GM08714 (cell line): ENCODE data around the gene DNAJA2.

ENCODE experiments used
- H3K4me3 ChIP-seq: fragments of 200-500 bp; sonication (Bioruptor generic); 2 replicates; pipeline ENCODE4 v1.5.1; 2014; ENCODE audit warnings: mild to moderate bottlenecking, low read length, inconsistent platforms
- ZNF274 ChIP-seq: IDR thresholded peaks from 2 replicates; pipeline ENCODE4 v1.6.1; 2012; ENCODE audit warnings: mild to moderate bottlenecking, low read depth, low read length

Gene DNAJA2

GRCh38 chr16:46927273-46927672, 46.2 kb downstream of the DNAJA2 start:
- no peak for TF ChIP-seq ZNF274
- H3K4me3 ChIP-seq: no peak overlapping the region

DNA sequence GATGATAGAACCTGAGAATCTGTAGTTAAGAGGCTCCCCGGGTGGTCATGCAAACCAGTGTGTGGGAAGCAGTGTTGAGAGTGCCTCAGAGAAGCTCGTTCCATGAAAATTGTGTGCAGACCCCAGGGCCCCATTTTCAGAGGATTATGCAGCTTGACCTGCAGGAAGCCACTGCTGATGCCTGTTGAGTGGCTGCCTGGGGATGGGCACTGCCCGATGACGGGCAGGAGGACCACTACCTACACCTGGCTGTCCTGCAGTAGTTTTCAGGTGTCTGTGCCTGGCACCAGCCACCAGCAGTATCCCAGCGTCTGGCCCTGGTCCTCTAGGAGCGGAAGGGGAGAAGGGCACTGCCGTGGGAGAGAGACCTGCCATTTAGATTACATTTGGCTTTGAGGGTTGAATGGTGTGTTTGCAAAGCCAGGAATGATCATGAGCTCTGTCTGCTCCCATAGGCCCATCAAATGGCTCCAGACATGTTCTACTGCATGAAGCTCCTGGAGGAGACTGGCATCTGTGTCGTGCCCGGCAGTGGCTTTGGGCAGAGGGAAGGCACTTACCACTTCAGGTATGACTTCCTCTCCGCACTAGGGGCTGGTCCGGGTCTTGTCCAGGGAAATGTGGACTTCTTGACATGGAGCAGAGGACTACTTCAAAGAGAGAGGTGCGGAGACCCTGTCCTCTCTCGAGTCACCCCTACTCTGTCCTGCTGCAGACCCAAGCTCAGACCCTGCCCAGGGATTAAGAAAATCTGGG, 46.8 kb downstream of the DNAJA2 start:
- no peak for TF ChIP-seq ZNF274
- no peak overlapping the region for H3K4me3 ChIP-seq

DNA sequence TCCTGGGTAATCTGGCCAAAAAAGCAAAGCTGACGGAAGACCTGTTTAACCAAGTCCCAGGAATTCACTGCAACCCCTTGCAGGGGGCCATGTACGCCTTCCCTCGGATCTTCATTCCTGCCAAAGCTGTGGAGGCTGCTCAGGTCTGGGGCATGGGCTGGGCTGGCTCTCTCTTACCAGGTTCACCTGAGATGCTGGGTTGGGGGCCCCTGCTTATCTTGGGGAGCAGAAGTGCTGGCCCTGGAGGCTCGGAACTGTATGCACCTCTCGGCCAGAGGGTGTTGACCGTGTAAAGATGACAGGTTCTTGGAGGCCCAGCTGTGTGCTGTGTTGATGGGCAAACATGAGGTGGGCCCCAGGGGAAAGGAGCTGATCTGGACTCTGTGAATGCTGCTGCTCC, 49.1 kb downstream of the DNAJA2 start:
- no peak overlapping the region for H3K4me3 ChIP-seq
- TF ChIP-seq ZNF274: no peak

DNA sequence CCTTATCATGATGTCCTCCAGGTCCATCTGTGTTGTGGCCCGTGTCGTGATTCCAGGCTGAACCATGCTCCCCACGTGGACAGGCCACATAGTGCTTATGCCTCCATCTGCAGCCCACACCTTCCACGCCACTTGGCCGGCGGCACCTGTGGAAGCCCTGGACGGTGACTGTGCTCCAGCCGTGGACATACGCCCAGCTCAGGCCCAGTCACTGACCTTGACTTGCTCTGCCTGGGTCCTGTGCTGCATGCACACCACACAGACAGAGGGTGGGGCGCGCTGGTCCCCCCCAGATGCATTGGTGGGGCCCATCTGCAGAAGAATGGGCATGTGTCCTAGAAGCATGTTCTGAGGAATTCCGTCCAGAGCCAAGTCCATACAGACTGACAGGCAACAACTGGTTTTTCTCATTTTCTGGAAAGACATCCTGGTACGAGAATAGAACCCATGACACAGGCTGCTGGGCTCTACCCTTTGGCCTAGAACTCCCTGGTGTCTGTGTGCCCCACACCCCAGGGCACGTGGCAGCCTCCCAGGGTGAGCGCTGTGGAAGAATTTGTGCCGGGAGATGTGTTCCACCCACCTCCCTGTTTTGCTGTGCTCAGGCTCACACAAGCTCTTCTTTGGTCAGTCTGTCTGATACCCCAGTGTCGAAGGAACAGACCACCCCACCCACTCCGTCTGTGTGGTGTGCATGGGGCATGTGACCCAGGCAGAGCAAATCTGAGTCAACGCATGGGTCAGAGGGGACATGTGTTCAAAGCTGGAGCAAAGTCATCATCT, 49.8 kb downstream of the DNAJA2 start:
- H3K4me3 ChIP-seq: no peak overlapping the region
- no peak for TF ChIP-seq ZNF274

DNA sequence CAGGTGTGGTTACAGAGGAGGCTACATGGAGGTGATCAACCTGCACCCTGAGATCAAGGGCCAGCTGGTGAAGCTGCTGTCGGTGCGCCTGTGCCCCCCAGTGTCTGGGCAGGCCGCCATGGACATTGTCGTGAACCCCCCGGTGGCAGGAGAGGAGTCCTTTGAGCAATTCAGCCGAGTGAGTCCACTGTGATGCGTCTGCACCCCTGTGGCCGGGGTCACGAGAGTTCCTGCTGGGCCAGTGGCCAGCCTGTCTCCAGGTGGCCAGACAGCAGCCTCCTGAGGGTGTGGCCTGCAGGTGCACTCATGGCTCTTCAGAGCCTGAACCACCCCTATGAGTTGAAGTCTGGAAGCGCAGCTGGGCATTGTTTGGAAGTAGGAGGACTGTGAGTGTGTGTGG, 51.2 kb downstream of the DNAJA2 start:
- no peak for TF ChIP-seq ZNF274
- H3K4me3 ChIP-seq: no peak overlapping the region

DNA sequence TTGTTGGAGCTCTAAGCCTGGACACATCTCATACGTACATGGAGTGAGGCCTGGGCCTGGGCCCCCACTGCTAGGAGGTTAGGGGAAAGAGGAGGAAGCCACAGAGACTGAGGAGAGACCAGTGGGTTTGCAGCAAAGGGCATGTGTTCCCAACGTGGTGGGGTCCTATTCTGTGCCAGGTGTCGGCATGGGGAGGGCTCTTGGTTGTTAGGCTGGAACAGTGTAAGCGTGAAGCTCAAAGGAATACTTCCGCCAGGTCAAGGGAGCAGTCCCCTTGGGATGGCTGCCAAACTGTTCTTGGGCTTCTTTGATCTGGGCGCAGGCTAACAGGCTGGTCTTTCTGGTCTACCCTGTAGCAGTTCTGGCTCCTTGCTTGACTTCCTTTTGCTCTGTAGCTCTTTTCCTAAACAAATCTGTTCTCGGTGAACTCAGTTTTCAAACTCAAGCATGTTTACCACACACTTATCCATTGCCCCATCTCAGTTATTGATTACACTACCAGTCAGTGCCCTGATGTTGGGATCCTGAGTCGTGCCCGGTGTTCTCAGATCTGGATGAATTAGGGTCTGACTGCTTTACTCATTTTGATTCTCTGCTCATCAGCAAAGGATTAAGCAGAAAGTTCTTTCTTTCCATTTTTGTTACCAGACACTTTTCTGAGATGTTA, 52.9 kb downstream of the DNAJA2 start:
- TF ChIP-seq ZNF274: no peak
- H3K4me3 ChIP-seq: no peak overlapping the region

- no peak overlapping the region; the same call in 1 of the 2 replicates for H3K4me3 ChIP-seq
- no peak for TF ChIP-seq ZNF274
Observed at GRCh38 chr16:46918905-46919792, 54.3 kb downstream of the DNAJA2 start.

- no peak for TF ChIP-seq ZNF274
- no peak overlapping the region for H3K4me3 ChIP-seq
Observed at GRCh38 chr16:46918400-46918799, 55.1 kb downstream of the DNAJA2 start.

DNA sequence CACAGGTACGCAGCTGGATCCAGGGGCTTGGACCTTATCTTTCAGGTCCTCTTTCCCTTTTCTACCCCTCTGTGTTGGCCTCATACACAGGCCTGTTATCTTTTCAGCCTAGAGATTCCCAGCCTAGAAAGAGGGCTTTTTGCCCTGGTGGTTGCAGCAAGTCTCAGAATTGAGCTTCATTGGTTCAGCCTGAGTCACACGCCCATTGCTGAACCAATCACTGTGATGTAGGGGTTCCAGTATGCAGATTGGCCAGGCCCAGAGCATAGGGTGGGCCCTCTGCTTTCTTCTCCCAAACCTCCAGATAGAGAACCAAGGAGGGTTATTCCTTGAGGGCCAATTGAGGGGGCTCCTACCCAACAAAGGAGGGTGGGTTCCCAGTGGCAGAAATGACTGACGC, 56.5 kb downstream of the DNAJA2 start:
- H3K4me3 ChIP-seq: no peak overlapping the region
- TF ChIP-seq ZNF274: no peak

GRCh38 chr16:46915483-46916025, 57.9 kb downstream of the DNAJA2 start:
- H3K4me3 ChIP-seq: no peak overlapping the region
- no peak for TF ChIP-seq ZNF274

GRCh38 chr16:46914556-46915201, 58.8 kb downstream of the DNAJA2 start:
- TF ChIP-seq ZNF274: no peak
- no peak overlapping the region for H3K4me3 ChIP-seq

DNA sequence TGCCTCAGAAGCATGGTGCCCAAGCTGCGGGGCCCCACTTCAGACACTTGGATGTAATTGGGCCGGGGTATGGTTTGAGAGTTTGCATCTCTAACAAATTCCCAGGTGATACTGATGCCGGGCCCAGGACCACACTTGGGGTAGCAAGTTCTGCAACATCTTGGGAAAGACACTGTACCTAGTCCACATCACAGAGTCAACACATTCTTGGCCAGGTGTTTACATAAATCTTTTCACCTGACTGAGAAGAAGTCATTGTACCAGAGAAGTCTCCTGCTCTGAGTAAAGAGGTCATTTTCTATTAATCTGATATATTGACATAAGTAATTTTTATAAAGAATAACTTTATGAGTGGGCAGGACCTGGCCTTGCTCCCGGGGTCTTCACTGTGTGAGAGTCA, 61.8 kb downstream of the DNAJA2 start:
- no peak for TF ChIP-seq ZNF274
- H3K4me3 ChIP-seq: no peak overlapping the region

GRCh38 chr16:46911038-46911437, 62.4 kb downstream of the DNAJA2 start:
- no peak overlapping the region for H3K4me3 ChIP-seq
- TF ChIP-seq ZNF274: no peak
